ENCODE data around the gene ARMH2. TPM values are rescaled to one million over a fixed set of nuclear protein-coding genes. Genes with fewer than 3 reads are reported as not detected.

Gene ARMH2
- total RNA-seq, 6 experiments from 2014 or later = not detected

- no peak overlapping the region for H3K27ac Mint-ChIP-seq
- TF ChIP-seq CTCF (IDR thresholded peaks at IDR 0.05) = no peak
Observed at GRCh38 chr6:24799541-24799915, 811 bp upstream of the ARMH2 start.

GRCh38 chr6:24797596-24798216, 1.0 kb downstream of the ARMH2 start:
- no peaks in the 10 kb centered on the region; the same call in none of the 2 replicates for H3K27me3 Mint-ChIP-seq (ENCODE audit: insufficient read depth)
- no peak overlapping the region for H3K4me3 Mint-ChIP-seq
- TF ChIP-seq CTCF (IDR thresholded peaks at IDR 0.05) = no peak
- no peaks in the 10 kb centered on the region; the same call in 1 of the 2 replicates for H3K9me3 Mint-ChIP-seq
- H3K4me1 Mint-ChIP-seq (ENCODE audit: low read depth) = peaks cover 28% of the 10 kb centered on the region
- H3K36me3 Mint-ChIP-seq (ENCODE audit: low read depth) = no peaks in the 10 kb centered on the region
- no peak overlapping the region for H3K27ac Mint-ChIP-seq
- no peak for DNase-seq

More at GRCh38 chr6:24799541-24799915, 811 bp upstream of the ARMH2 start:
- DNase-seq = no peak
- Mint-ChIP-seq H3K4me1 (ENCODE audit: low read depth) (peaks cover 34% of the 10 kb centered on the region), H3K9me3 (no peaks in the 10 kb centered on the region; the same call in 1 of the 2 replicates), H3K27me3 (ENCODE audit: insufficient read depth) (no peaks in the 10 kb centered on the region; the same call in none of the 2 replicates), H3K4me3 (no peak overlapping the region), H3K36me3 (ENCODE audit: low read depth) (no peaks in the 10 kb centered on the region)

GRCh38 chr6:24796616-24797290, 2.0 kb downstream of the ARMH2 start:
- H3K4me1 Mint-ChIP-seq (ENCODE audit: low read depth) = peaks cover 20% of the 10 kb centered on the region
- no peak for DNase-seq
- no peaks in the 10 kb centered on the region for H3K36me3 Mint-ChIP-seq (ENCODE audit: low read depth)
- no peak overlapping the region for H3K27ac Mint-ChIP-seq
- no peaks in the 10 kb centered on the region; the same call in 1 of the 2 replicates for H3K9me3 Mint-ChIP-seq
- no peak for TF ChIP-seq CTCF (IDR thresholded peaks at IDR 0.05)
- H3K4me3 Mint-ChIP-seq = no peak overlapping the region
- no peaks in the 10 kb centered on the region for H3K27me3 Mint-ChIP-seq (ENCODE audit: insufficient read depth)

- DNase-seq = no peak
- TF ChIP-seq CTCF (IDR thresholded peaks at IDR 0.05) = no peak
- peaks cover 20% of the 10 kb centered on the region for H3K4me1 Mint-ChIP-seq (ENCODE audit: low read depth)
- H3K27ac Mint-ChIP-seq = no peak overlapping the region
- H3K27me3 Mint-ChIP-seq (ENCODE audit: insufficient read depth) = no peaks in the 10 kb centered on the region
- no peak overlapping the region for H3K4me3 Mint-ChIP-seq
- H3K36me3 Mint-ChIP-seq (ENCODE audit: low read depth) = no peaks in the 10 kb centered on the region
- no peaks in the 10 kb centered on the region; the same call in 1 of the 2 replicates for H3K9me3 Mint-ChIP-seq
Observed at GRCh38 chr6:24795106-24795505, 3.6 kb downstream of the ARMH2 start.

- TF ChIP-seq CTCF (IDR thresholded peaks at IDR 0.05) = no peak
- peaks cover 14% of the 10 kb centered on the region for H3K4me1 Mint-ChIP-seq (ENCODE audit: low read depth)
- no peaks in the 10 kb centered on the region for H3K27me3 Mint-ChIP-seq (ENCODE audit: insufficient read depth)
- peak overlapping the region; percentile 52; the same call in 1 of the 2 replicates for H3K27ac Mint-ChIP-seq
- no peaks in the 10 kb centered on the region for H3K9me3 Mint-ChIP-seq
- peak; percentile 43 for DNase-seq
- no peak overlapping the region for H3K4me3 Mint-ChIP-seq
- peaks cover 27% of the 10 kb centered on the region; the same call in 1 of the 2 replicates for H3K36me3 Mint-ChIP-seq (ENCODE audit: low read depth)
Observed at GRCh38 chr6:24788031-24788665, 10.6 kb downstream of the ARMH2 start.

All from HFFc6 (cell line).